ENCODE data around the gene PDCD1.
"Not testable (repeated sequence)": the region's sequence is repeated elsewhere in the genome, so short reads cannot be mapped to it uniquely, and the experiment has no call there.

PDCD1 gene

DNA sequence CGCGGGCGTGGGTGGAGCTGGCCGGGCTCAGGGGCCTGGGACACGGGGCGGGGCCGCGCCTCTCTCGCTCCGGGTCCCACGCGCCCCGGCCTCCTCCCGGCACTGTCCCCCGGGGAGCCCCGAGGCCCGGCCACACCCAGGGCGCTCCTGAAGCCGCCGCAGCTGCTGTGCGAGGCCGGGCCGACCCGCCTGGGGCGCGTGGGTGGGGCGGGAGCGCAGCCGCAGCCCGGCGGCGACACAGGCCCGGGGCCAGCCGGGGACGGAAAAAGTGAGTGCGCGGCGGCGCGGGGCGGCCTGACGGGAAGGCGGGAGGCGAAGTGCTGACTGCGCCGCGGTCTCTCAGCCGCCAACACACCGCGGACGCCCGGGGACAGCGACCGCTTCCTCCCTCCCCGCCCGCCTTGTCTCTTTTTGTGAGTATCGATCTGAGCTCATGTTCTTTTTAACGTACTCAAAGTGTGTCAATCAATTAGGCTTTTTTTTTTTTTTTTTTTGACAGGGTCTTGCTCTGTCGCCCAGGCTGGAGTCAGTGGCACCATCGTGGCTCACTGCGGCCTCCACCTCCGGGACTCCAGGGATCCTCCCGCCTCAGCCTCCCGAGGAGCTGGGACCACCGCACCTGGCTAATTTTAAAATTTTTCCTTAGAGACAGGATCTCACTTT, 14.5 kb downstream of the PDCD1 start:
- Mint-ChIP-seq H3K4me3 (peak overlapping the region; percentile 76), H3K9me3 (no peaks in the 10 kb centered on the region), H3K4me1 (peaks cover 42% of the 10 kb centered on the region), H3K36me3 (peaks cover 41% of the 10 kb centered on the region), H3K27ac (peak overlapping the region; percentile 90)
- ATAC-seq (peak; percentile 87), DNase-seq (ENCODE audit: low spot score in 2 of 2) (peak; percentile 85 to 92)

GRCh38 chr2:241843321-241844065, 15.2 kb downstream of the PDCD1 start:
- Mint-ChIP-seq H3K4me3 (peak overlapping the region; percentile 76), H3K4me1 (peaks cover 42% of the 10 kb centered on the region), H3K27ac (peak overlapping the region; percentile 88), H3K9me3 (no peaks in the 10 kb centered on the region), H3K36me3 (peaks cover 34% of the 10 kb centered on the region)
- DNase-seq (ENCODE audit: low spot score in 2 of 2) (peak in 1 of 2 donors; percentile 63), ATAC-seq (peak; percentile 4)

DNA sequence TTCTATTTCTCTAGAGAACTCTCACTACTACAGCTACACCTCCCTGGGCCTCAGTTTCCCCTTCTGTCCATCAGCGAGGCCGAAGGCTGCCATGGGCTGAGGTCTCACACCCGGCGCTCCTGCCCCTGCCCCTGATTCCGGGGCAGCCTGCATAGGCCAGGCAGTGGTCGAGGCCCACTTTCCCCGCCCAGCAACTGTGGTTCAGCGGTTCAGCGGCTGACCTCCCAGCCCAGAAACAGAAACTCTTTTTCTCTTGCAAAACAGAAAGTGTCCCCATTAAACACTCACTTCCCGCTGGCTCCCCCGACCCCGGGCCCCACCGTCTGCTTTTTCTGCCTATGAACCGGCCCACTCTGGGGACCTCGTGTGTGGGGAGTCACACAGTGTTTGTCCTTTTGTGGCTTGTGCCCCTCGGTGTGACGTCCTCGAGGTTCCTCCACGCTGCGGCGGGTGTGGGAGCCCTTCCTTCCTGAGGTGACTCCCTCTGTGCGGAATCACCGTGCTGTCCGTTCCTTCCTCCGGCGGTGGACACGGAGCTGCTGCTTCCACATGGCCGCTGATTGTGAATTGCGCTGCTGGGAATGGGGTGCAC, 16.0 kb downstream of the PDCD1 start:
- peak overlapping the region; percentile 76 for H3K4me3 Mint-ChIP-seq
- peak; percentile 52 to 79 for DNase-seq (ENCODE audit: low spot score in 2 of 2)

DNA sequence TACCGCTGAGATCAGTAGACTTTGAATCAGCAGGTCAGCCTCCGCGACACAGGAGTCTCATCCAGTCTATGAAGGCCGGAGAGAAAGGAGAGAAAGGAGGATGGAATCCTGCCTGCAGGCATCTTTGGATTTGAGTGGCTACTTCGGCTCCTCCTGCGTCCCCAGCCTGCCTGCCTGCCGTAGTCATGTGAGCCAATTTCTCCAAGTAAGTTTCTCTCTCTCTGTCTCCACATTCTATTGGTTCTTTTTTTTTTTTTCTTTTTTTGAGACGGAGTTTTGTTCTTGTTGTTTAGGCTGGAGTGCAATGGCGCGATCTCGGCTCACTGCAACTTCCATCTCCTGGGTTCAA, 16.7 kb downstream of the PDCD1 start:
- H3K4me3 Mint-ChIP-seq, result peak overlapping the region; percentile 76

More for the DNA sequence above, 16.0 kb downstream of the PDCD1 start:
- Mint-ChIP-seq H3K4me1 (peaks cover 42% of the 10 kb centered on the region), H3K36me3 (peaks cover 34% of the 10 kb centered on the region), H3K27ac (peak overlapping the region; percentile 88), H3K9me3 (no peaks in the 10 kb centered on the region)
- ATAC-seq, result peak; percentile 74

DNA sequence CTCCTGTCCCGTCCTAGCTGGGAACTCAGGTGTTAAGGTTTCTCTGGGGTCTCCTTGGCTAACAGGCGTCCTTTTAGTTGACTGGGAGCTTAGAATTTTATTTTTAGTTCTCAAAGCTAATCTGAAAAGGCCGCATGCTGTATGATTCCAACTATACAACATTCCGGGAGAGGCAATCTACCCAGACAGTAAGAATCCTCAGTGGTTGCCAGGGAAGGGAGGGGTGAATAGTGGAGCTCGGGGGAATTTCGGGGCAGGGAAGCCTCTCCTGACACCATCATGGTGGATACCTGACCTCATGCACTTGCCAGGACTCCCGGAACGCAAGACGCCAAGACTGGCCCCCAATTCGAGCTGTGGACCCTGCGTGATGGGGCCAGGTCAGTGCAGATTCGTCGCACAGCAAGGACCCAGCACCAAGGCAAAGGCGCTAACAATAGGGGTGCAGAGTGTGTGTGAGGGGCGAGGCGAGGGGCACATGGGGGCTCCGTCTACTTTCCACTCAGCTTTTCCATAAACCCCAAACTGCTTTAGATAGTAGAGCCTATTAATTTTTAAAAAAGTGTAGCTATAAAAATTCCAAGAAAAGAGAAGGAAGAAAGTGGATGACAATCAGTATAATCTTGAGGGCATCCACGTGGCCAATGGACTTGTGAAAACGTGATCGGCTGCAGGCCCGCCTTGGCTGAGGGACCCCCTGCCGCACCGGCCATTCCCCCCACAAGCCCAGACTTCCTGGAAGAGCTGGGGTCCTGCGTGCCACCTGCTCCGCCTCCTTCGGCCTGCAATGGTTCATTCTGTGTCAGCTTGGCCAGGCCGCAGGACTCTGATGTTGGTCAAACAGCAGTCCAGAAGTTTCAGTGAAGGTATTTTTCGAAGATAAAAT, 17.3 kb downstream of the PDCD1 start:
- H3K9me3 Mint-ChIP-seq, result no peaks in the 10 kb centered on the region
- H3K27ac Mint-ChIP-seq, result no peak overlapping the region
- peaks cover 39% of the 10 kb centered on the region for H3K4me1 Mint-ChIP-seq
- ATAC-seq (no peak), DNase-seq (ENCODE audit: low spot score in 2 of 2) (peak in 1 of 2 donors; percentile 48)
- H3K36me3 Mint-ChIP-seq, result peaks cover 34% of the 10 kb centered on the region
- H3K4me3 Mint-ChIP-seq, result peak overlapping the region; percentile 76

More for the DNA sequence above, 16.7 kb downstream of the PDCD1 start:
- Mint-ChIP-seq H3K4me1 (peaks cover 46% of the 10 kb centered on the region), H3K9me3 (no peaks in the 10 kb centered on the region), H3K27ac (no peak overlapping the region), H3K36me3 (peaks cover 34% of the 10 kb centered on the region)
- peak in 1 of 2 donors; percentile 51 for DNase-seq (ENCODE audit: low spot score in 2 of 2)
- no peak for ATAC-seq

DNA sequence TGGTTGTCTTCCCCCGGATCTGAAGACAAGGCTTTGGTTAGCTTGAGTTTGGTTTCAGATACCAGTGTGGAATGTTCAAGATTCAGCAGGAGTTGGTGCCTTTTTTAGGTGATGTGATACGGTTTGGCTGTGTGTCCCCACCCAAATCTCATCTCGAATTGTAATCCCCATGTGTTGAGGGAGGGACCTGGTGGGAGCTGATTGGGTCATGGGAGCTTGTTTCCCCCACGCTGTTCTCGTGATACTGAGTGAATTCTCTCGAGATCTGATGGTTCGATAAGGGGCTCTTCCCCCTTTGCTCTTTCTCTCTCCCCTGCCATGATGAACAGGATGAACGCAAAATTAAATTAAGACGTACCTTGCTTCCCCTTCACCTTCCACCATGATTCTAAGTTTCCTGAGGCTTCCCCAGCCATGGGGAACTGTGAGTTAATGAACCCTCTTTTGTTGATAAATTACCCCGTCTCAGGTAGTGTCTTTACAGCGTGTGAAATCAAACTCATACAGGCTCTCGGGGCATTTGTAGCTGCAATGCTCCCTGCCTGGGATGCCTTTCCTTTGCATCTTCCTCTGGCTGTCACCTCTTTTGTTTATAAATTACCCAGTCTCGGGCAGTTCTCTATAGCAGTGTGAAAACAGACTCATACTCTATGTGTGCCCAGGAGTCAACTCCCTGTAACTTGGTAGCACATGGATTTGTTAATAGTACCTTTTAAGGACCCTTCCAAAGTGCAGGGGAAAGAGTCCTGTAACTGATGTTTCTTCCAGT, 21.3 kb downstream of the PDCD1 start:
- Mint-ChIP-seq H3K27ac (no peak overlapping the region), H3K4me3 (no peak overlapping the region), H3K4me1 (peaks cover 17% of the 10 kb centered on the region), H3K9me3 (no peaks in the 10 kb centered on the region), H3K36me3 (peaks cover under 1% of the 10 kb centered on the region)
- ATAC-seq, result no peak
- no peak for DNase-seq (ENCODE audit: low spot score in 2 of 2)

DNA sequence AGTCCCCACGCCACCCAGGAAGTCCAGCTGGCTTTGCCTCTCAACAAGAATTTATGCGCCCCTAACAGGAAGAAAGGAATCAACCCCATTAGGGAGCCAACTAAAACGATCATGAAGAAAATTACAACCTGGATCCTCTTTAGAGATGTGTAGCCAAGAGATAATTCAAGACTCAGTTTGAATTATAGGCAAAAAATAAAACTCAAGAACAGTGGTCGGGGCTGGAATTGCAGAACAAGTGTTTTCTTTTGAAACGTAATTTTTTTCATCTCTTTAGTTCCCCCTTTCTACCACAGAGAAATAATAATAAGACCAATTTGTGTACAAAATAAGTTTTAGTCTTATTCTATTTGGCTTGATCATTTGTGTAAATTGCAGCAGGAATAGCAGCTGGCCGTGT, 22.4 kb downstream of the PDCD1 start:
- Mint-ChIP-seq H3K27ac (no peak overlapping the region), H3K4me1 (peaks cover 15% of the 10 kb centered on the region), H3K4me3 (no peak overlapping the region), H3K36me3 (no peaks in the 10 kb centered on the region), H3K9me3 (no peaks in the 10 kb centered on the region)
- ATAC-seq (no peak), DNase-seq (ENCODE audit: low spot score in 2 of 2) (no peak)

- Mint-ChIP-seq H3K9me3 (no peaks in the 10 kb centered on the region), H3K4me1 (peaks cover 15% of the 10 kb centered on the region), H3K27ac (no peak overlapping the region), H3K36me3 (peaks cover 5% of the 10 kb centered on the region), H3K4me3 (no peak overlapping the region)
- ATAC-seq (peak; percentile 67), DNase-seq (ENCODE audit: low spot score in 2 of 2) (peak in 1 of 2 donors; percentile 47)
Measured at GRCh38 chr2:241835611-241836010, 23.1 kb downstream of the PDCD1 start.

GRCh38 chr2:241834527-241835210, 24.0 kb downstream of the PDCD1 start:
- no peaks in the 10 kb centered on the region for H3K9me3 Mint-ChIP-seq
- H3K36me3 Mint-ChIP-seq, result peaks cover 6% of the 10 kb centered on the region
- ATAC-seq (no peak), DNase-seq (ENCODE audit: low spot score in 2 of 2) (no peak)
- no peak overlapping the region for H3K4me3 Mint-ChIP-seq
- no peak overlapping the region for H3K27ac Mint-ChIP-seq
- peaks cover 15% of the 10 kb centered on the region for H3K4me1 Mint-ChIP-seq

DNA sequence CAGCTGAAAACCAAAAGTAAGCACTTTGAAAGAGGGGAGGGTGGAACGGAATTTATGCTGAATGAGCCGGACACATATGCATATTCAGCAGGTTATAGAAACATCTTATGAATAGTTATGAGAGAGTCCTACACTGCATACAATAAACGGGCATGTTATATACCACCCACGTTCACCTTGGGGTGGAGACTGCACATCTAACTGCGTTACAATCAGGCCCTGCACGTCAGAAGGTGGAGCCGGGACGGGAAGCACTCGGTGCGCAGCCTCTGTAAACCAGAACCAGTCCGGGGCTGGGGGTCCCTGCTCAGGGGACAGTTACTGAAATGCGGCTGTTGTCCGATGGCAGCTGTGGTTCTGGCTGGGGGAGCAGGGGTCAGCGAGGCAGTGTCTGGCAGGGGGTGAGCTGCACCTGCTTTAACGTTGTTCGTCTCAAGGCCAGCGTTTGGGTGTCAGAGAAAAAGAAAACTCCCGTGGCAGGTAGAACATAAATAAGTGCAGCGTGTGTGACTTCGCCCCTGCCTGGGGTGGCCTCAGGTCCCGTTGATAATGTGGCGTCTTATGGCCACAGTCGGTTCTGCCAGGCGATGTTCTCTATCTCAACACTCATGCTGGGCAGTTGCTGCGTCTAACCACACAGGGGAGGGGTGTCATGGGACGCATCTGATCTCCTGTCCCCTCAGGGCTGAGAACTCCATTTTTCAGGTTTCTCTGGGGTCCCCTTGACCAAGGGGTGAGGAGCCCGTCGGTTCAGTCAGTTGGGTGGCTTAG, 24.8 kb downstream of the PDCD1 start:
- H3K4me1 Mint-ChIP-seq, result peaks cover 15% of the 10 kb centered on the region
- DNase-seq (ENCODE audit: low spot score in 2 of 2); H3K27ac Mint-ChIP-seq; ATAC-seq; H3K36me3 Mint-ChIP-seq; H3K4me3 Mint-ChIP-seq; H3K9me3 Mint-ChIP-seq: not testable (repeated sequence)

GRCh38 chr2:241833101-241833663, 25.5 kb downstream of the PDCD1 start:
- Mint-ChIP-seq H3K36me3 (peaks cover 6% of the 10 kb centered on the region), H3K27ac (no peak overlapping the region), H3K9me3 (no peaks in the 10 kb centered on the region), H3K4me1 (peaks cover 15% of the 10 kb centered on the region), H3K4me3 (no peak overlapping the region)
- DNase-seq (ENCODE audit: low spot score in 2 of 2) (no peak), ATAC-seq (no peak)

DNA sequence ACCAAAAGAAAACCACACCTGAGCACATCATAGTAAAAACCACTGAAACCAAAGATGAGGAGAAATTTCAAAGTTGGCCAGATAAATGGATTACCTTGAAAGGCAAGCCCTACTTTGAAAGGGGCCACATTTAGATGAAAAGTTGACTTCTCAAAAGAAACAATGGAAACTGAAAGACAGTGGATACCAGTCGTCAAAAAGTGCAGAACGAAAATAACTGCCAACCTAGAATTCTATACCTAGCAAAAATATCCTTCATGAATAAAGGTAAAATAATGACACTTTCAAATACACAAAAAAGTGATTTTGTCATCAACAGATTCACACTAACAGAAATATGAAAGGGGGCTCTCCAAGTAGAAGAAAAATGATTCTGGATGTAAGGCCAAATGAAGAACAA, 31.3 kb downstream of the PDCD1 start:
- ATAC-seq (no peak), DNase-seq (ENCODE audit: low spot score in 2 of 2) (no peak)
- Mint-ChIP-seq H3K4me1 (peaks cover 21% of the 10 kb centered on the region), H3K36me3 (peaks cover 22% of the 10 kb centered on the region), H3K4me3 (no peak overlapping the region), H3K27ac (no peak overlapping the region), H3K9me3 (peaks cover 7% of the 10 kb centered on the region)
